GM19324 (cell line): ENCODE data around the gene CAPRIN2.

Experiments used
- ATAC-seq: cut with Tn5 transposase; IDR thresholded peaks from one replicate; pipeline ENCODE4 v1.9.1; 2021; ENCODE audit warnings: mild to moderate bottlenecking, moderate library complexity; ENCODE audit not compliant: unreplicated experiment, low FRiP score

The CAPRIN2 gene, protein sequence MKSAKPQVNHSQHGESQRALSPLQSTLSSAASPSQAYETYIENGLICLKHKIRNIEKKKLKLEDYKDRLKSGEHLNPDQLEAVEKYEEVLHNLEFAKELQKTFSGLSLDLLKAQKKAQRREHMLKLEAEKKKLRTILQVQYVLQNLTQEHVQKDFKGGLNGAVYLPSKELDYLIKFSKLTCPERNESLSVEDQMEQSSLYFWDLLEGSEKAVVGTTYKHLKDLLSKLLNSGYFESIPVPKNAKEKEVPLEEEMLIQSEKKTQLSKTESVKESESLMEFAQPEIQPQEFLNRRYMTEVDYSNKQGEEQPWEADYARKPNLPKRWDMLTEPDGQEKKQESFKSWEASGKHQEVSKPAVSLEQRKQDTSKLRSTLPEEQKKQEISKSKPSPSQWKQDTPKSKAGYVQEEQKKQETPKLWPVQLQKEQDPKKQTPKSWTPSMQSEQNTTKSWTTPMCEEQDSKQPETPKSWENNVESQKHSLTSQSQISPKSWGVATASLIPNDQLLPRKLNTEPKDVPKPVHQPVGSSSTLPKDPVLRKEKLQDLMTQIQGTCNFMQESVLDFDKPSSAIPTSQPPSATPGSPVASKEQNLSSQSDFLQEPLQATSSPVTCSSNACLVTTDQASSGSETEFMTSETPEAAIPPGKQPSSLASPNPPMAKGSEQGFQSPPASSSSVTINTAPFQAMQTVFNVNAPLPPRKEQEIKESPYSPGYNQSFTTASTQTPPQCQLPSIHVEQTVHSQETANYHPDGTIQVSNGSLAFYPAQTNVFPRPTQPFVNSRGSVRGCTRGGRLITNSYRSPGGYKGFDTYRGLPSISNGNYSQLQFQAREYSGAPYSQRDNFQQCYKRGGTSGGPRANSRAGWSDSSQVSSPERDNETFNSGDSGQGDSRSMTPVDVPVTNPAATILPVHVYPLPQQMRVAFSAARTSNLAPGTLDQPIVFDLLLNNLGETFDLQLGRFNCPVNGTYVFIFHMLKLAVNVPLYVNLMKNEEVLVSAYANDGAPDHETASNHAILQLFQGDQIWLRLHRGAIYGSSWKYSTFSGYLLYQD

DNA sequence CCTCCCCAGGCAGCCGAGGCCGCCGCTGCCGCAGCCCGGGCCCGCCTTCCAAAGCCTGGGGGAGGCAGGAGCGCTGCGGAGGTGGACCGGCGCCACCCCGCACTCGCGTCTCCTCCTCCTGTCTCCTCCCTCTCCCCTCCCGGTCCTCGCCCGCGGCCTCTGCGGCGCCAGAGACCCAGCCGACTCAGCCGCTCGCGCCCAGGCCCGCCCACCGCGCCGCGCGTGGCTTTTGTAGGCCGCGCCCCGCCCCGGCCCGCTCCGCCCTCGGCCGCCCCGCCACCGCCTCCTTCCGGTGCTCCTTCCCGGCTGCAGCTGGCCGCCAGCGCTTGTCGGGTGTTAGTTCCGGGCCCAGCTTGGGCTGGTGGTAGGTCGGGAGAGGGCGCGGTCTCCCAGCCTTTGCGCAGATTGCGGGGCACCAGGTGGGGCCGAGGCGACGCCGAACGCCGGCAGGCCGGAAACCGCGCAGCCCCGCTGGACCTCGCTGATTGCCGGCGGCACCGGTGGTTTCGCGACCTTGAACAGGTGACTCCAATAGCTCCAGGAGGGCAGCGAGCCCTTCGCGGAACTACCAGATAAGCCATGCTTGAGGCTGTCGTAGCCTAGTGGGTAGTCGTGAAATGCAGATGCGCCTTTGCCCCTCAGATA, at the start of gene CAPRIN2:
TSS of gene CAPRIN2 (minus strand) at position 202 of the 645 bp plus-strand sequence. CDS start 1,431 bp downstream, outside the sequence.
- peak; percentile 97 for ATAC-seq

DNA sequence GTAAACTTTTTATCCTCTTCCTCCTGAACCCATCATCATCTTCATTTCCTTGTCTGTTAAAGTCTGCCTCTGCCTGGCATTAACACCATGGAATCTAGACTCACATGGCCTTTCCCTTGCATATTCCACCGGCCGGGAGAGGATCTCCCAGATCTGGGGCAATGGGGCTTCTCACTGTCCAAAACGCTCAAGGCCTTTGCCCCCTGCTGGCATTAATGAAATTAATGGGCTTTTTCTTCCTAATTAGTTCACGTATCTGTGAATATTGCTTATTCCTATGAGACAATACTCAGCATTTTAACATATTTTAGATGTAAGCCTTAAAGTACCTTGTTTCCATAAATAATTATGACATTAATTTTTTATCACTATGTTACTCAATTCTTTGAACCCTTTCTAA, 42.9 kb upstream of the CAPRIN2 start:
- ATAC-seq = no peak

DNA sequence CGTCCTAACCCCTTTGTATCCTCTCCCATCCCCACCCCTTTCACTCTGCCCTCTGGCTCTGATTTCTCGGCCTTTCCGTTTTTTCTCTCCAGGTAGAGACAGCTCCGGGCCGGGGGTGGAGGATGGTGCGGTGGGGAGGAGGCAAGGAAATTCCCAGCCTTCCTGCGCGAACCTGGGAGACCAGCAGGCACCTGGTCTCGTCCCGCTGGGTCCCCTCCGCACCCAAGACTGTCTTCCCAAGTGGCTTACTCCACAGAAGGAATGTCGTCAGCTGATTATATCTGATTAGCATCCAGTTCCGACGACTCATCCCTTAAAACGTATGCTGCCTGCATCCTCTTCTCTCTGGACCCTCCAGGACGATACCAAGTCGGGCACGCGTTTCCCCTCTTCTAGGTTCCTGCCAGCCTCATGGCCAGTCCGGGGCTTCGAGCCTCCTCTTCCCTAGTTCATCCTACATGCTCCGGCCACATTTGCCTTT, 42.2 kb upstream of the CAPRIN2 start:
- no peak for ATAC-seq

DNA sequence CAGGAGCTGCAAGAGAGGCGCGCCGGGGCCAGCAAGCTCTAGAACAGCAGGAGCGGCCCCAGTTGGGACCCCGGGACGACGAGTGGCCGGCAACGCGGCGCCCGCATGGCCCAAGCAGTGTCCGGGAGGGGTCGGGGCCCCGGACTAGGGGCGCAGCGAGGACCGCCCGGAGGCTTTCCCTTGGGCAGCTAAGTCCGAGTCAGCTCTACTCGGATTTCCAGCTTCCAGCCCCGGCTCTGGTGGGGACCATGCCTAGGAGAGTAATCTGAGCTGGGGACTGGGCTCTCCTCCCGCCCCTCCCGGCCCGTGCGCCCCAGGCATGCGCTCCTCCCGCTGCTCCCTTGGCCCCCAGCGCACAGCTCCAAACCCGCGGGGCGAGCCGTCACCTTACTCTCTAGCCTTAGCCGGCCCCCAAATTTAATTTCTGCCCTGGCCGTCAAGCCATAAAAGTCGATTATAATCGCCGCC, 41.6 kb upstream of the CAPRIN2 start:
- peak; percentile 19 for ATAC-seq

DNA sequence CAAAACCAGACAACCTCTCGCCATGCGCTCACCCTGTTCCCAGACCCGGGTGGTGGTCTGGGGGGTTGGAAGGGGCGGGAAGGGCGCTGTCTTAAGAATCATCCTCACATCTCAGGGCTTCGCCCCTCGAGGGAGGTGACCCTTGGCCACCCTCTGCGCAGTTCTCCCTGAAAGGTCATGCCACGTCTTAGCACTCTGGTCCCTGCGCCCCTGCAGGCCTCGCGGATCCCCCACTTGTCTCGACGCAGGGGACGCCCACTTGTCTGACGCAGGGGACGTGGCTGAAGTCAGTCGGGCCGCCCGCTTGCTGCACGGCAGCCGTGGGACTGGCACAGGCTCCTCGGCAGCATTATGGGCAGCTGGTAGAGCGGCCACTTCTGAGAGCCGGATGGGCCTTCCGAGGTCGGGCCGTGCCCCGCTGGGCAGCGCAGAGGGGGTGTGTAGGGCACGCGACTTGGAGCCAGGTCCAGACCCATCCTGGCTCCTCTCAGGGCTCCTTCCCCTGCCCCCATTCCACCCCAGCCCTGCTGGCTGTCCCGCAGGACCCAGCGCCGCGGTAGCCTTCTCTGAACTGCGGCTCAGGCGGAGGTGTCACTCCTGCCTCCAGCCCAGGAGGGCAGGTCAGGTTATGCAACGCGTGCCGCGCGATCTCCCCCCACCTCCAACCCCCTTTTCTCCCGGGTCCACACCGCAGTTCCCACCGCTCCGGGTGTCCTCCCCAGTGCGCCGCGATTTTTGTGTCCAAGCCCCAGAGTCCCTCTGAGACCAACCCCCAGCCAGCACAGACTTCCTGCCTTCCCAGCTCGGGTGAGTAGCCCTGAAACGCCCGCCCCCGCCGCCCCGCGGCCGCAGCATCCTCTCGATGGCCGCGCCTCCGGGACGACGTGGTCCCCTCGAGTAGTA, 40.9 kb upstream of the CAPRIN2 start:
- ATAC-seq = peak; percentile 68

DNA sequence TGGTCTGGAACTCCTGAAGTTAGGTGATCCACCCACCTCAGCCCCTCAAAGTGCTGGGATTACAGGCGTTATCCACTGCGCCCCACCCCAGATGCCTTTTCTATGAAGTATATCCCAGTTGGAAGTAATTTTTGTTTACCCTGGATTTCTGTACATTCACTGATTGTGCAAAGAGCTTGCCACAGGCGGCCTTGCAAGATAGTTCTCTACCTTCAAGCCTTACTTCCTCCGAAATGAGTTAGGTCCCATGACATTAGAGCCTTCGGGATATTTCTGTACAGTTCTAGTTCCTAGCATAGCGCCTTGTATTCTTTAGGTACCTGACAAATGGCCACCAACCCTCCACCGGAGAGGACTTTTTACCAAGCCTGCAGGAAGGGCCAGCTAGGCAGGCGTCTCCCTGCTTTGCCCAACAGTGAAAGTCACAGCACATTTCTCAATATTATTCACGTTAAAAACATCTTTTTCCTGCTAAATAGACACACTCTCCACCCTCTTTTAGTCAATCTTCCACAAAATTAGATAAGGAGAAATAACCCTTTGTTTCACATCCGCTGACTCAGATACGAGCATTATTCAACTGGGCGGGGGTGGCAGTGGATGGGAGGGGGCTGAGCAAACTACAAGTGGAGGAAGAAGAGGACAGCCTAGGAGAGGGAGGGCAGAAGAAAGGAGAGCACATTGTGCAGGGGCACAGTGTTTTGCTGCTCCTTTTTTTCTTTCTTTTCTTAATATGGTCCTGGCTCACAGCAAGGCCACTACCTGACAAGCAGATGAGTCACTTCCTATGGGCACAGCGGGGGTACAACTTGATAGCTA, 40.0 kb upstream of the CAPRIN2 start:
- ATAC-seq = no peak

DNA sequence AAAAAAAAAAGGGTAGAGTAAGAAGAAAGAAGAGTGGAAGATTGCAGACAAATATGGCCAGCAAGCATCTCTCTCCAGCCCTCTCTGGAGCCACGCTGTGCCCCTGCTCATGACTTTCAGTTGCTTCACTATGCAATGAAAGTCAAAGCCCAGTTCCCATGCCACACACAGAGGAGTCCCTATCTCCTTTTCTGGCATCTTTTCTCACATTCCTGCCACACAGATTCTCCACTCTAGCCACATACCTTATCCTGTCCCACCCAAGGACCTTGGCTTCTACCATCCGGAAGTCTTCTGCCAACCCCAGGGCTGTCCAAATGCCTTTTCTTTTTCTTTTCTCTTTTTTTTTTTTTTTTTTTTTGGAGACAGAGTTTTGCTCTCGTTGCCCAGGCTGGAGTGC, 39.3 kb upstream of the CAPRIN2 start:
- ATAC-seq = no peak

DNA sequence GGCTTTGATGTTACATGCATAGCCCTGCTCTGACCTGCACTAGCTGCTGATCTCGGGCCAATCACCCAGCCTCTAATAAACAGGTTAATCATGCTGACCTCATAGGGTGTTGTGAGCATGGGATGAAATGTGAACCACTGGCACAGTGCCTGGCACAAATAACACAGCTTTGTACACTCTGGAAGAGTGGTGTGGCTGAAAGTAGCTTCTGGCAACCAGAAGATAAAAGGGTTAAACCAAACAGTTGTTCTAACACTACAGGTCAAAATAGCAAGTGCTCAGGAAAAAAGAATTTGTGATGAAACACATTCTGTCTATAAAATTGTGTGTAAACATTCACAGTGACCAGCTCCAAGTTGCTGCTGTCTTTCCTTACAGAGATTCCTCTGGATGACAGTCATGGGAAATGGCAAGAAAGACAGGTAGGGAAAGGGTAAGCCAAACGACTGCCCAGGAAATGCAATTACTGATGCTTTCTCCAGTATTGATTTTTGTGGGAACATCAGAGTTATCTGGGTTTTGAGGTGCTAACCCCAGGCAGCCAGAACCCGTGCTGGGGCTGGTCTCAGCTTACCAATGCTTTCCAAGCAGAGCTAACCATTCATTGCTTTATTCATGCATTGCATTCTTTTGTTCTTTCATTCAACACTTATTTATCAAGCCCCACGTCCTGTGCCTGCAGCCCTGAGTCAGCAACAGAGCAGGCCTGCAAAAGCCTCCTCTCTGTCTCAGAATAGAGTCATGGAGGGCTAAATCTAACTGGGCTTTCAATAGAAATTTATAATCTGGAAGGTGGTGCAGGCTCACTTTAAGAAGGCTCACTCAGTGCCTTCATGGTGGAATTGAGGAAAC, 38.1 kb upstream of the CAPRIN2 start:
- ATAC-seq = no peak

DNA sequence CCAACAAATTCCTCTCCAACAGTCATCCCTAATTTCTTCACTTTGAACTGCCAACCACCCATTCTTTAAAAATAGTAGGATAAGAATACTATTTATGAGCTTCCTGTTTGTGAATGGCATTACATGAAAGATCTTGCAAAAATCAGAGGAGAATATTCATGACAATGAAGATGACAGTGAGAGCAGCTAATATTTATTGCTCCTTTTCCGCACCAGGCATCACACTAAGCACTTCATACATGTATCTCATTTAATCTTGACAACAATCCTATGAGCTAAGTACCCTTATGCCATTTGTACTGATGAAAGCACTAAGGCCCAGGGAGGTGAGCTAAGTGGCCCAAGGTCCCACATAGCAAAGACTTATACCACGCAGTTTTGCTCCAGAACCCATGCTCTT, 37.3 kb upstream of the CAPRIN2 start:
- ATAC-seq = no peak

DNA sequence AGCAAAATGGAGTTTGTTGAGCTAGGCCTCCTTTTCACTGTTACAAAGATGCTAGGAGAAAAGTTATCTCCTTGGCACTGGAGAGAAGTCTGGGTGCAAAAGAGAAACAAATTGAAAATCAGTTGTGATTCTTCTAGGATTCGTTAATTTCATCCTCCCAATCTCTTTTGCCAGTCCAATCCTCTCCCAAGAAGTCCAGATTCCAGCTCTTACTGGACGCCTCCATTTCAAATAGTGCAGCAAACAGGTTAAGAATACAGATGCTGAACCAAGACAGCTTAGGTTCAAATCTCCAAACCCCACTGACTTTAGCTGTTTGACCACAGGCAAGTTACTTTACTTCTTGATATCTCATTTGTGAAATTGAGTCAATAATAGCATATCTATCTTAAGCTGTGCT, 34.0 kb upstream of the CAPRIN2 start:
- no peak for ATAC-seq

DNA sequence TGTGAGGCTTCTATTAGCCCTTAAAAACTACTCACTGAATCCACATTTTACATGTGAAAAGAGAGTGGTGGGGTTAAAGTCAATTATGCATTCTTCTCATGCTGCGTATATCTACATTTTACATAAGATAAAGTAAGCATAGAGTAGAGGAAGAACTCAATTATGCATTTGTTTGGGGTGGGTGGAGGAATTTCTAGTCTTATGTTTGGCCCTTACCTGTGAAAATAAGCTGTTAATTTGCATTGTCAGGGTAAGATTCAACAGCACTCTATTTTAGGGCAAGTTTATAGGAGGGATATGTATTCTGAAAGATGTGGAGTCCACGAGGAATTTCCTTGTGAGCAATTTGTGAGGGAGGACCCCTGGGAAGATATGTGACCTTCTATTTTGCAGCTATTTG, 30.9 kb upstream of the CAPRIN2 start:
- no peak for ATAC-seq

DNA sequence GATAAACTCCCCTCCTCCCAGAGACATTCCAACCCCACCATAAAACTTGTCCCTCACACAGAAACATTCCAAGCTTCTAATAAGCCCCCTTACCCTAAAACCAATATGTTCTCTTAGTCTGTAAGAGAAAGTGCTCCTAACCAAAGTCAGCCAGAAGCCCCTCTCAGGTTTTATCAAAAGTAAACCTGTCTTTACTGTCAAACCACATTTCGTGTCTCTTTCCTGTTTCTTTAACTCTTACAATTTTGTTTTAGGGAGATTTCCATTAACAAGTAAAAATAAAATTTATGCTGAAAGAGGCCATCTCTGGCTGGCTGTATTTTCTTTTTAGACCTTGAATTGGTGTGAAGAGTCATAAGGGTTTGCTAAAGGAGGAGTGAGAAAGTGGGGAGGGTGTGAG, 29.8 kb upstream of the CAPRIN2 start:
- ATAC-seq = no peak

DNA sequence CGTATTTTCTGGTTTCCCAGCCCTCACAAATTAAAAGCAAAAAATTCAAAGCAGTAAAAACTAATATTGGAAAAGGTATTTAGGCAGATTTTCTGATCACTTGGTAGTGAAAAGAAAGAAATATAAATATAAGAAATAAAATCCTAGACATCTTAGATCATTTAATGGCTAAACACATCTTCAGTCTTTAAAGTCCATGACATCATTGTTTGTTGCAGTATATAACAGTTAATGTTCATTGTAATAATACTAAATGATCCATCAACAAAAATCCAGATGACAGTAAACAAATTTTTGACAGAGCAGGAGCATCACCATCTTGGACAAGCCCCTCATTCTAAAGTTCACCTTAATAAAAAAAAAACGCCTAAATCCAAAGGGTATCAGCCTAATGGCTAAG, 29.2 kb upstream of the CAPRIN2 start:
- ATAC-seq = no peak

DNA sequence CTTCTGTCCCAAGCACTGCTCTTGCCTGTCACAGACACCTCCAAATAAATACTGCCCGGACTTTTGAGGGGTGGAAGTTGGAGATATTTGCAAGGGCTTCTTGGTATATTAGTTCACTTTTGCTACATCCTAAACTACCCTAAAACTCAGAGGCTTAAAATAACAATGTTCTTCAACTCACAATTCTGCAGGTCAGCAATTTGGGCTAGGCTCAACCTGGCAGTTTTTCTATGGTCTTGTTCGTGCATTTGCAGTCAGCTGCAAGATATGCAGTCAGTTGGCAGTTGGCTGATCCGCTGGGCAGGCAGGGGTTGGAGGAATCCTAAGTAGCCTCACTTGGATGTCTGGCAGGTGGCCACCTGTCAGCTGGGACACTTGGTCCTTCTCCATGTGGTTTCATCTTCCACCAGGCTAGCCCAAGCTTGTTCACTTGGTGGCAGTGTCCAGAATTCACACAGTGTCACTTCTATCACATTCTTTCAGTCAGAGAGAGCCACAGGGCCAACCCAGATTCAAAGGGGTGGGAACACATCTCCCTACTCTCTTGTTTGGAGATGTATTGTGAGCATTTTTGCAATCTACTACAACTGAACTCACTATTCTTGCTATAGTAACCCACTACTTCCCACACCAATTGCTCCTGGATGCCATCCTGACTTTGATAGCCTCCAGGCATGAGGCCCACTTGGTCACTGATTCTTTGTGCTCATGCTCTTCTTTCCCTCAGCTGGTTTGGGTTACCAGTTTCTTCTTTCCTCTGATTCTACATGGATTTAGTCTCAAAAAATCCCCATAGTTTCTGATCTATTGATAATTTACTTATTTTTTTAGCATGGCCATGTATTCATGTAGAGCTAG, 27.8 kb upstream of the CAPRIN2 start:
- no peak for ATAC-seq

DNA sequence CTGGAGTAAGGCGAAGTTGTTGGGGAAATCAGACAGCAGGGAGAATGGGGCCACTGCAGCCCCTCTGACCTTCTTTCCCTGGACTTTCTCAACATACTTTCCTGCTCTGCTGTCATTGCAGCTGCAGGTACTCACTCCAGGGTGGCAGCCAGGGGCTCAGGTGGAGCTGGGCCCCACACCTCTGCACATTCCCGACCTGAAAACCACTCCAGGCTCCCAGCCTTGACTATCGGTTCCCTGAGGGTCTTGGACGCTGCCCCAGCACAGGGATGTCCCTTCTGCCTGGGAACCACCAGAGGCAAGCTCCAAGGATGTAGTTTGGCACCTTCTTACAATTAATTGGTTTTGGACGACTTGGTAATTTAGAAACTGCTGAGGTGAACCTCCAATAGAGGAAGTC, 24.8 kb upstream of the CAPRIN2 start:
- ATAC-seq = no peak

DNA sequence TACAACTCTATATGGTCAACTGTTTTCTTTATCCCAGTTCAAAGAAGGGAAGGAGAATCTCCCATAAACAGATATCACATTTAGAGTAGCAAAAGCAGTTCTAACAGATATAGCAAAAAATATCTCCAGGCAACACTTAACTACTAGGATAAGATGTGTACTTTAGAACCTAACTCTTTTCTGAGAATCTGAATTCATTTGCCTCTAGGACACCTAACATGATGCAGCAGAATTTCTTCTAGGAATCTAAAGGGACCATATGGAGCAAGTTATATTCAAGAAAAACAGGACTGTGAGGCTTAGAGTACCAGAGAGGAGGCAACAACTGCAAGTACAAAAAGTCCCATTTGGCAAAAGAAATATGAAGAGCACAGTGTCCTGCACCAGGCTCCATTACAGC, 24.4 kb upstream of the CAPRIN2 start:
- no peak for ATAC-seq

DNA sequence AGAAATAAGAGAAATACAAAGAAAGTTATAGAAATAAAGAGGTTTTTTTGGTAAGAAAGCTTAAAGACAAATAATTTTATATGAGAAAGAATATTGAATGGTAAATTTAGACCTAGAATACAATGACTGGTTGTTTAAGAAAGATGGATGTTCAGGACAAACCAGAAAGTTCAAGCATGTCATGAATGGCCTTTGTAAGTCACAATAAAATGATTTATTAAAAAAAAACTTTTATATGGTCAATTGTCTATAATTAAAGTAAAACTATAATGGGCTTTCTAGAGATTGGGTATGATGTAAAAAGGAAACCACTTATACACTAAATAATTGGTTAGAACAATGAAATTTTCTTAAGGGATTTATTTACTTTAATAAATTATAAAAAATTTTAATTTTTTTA, 19.8 kb upstream of the CAPRIN2 start:
- no peak for ATAC-seq
